Fibroblast of villous mesenchyme (primary cell): ENCODE results near the gene WDR54. TPM values are rescaled to one million over a fixed set of nuclear protein-coding genes. Genes with fewer than 3 reads are reported as not detected.

Experiments used
- DNase-seq: peaks from one replicate; pipeline ENCODE4 v3.0.0-alpha.2; 2010; ENCODE audit warnings: low read depth
- H3K4me3 ChIP-seq: 2 replicates; pipeline ENCODE4 v1.5.1; 2011; ENCODE audit warnings: low read depth, mild to moderate bottlenecking, low read length
- CTCF ChIP-seq: IDR thresholded peaks from 2 replicates; pipeline ENCODE4 v1.5.1; 2012; ENCODE audit warnings: low read depth, mild to moderate bottlenecking, low read length; ENCODE audit not compliant: insufficient read depth
- total RNA-seq: library from RNA; depleted of rRNA; stranded (reverse); fragments of >200 nt; gene quantifications from 2 replicates; pipeline ENCODE4 v1.2.3, GENCODE V29; 2012

The WDR54 gene
- total RNA-seq, 1 donor: 28.9 TPM

GRCh38 chr2:74414881-74415761, 6.4 kb upstream of the WDR54 start:
- H3K4me3 ChIP-seq: peak overlapping the region; percentile 56
- peak; percentile 43 for TF ChIP-seq CTCF
- DNase-seq: peak; percentile 42

DNA sequence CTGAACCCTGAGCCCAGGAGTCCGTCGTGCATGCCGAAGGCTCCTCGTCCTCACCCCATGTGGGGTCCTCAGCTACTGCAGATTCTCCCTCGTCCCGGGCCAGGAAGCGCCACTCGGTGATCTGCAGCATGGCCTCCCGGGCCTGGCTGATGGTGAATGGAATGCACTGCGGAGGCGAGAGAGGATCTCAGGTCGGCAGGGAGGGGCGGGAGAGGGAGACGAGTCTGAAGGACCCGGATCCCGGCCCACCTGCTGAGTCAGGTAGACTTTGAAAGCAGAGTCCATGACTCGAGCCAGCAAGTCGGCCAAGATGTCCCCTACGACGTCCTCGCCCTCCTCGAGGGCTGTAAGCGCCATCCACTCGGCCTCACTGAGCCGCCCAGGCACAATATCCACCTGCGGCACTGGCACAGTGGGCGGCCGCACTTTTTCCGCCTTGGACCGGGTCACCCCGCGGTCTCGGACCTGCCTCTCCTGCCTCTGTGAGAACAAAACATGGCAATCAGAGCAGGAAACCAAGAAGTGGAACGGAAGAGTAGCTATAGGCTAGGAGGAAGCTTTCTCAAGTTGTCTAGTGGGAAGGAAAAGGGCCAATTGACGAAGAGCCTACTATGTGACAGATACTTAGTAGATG, 5.7 kb upstream of the WDR54 start:
- H3K4me3 ChIP-seq: peak overlapping the region; percentile 56
- TF ChIP-seq CTCF: no peak
- DNase-seq: no peak

DNA sequence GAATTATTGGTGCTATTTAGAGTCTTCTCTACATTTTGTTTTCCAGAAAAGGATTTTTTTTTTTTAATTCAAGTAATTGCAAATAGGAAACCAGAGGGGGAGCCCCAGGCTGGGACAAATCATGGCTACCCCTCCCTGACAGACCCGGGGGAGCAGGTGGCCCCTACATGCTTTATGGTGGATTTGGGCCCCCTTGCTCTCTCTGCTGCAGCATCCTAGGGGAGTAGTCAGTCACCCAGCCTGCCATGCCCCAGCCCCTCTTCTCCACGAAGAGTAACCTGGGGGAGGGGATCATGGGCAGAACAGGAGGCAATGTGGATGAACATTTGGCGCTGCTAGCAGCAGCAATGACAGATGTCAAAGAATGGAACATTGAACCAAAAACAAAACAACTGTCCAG, 4.8 kb upstream of the WDR54 start:
- DNase-seq: no peak
- no peak for TF ChIP-seq CTCF
- no peak overlapping the region for H3K4me3 ChIP-seq

DNA sequence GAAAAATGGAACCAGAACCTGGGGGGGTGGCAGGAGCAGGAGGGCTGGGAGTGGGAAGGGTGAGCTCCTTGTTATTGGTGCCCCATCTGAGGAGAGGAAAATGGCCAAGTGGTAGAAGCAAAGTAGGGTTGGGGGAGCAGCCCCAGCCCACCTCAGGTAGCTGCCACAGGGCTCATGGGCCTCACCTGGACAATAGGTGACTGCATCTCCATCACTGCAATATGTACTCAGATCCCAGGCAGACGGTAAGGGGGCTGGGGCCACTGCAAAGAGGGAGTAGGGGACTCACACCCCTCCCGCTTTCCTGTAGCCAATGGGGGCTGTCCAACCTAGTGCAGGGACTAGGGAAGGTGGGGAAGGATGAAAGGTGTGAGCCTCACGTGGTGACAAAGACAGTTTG, 4.3 kb upstream of the WDR54 start:
- no peak overlapping the region for H3K4me3 ChIP-seq
- DNase-seq: no peak
- no peak for TF ChIP-seq CTCF

DNA sequence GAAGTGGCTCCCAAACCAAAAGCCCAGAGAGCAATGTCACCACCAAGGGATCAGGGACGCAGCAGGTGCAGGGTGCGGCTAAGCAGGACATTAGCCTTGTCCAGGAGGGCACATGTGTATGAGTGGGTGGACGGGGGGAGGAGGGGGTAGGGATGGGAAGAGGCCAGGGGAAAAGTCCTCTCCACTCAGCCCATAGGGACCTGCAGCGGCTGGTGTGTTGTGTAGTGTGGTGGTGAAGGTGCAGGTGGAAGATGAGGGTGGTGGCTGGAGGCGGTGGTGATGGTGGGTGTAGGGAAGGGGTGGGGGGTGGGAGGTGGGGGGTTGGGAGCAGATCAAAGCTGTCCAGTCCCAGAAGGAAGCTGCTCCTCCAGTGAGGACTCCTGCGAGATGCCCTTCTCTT, 3.8 kb upstream of the WDR54 start:
- TF ChIP-seq CTCF: no peak
- H3K4me3 ChIP-seq: no peak overlapping the region
- DNase-seq: no peak

- no peak for DNase-seq
- H3K4me3 ChIP-seq: no peak overlapping the region
- TF ChIP-seq CTCF: no peak
Observed at GRCh38 chr2:74418312-74418711, 3.2 kb upstream of the WDR54 start.

DNA sequence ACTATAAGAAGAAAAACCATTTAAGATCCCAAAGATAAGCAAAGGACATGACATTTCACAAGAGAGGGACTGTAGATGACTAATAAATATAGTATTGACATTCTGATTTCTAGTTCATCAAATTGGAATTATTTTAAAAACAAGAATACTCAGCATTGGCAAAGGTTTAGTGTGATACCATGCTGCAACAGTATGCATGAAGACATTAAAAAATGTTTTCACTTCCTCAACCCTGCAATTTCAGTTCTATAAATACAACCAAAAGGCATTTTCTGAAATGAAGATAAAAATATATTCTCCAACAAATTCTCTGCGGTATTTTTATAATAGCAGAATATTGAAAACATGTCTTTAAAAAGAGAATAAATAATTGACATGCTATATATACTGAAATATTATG, 2.2 kb upstream of the WDR54 start:
- TF ChIP-seq CTCF: no peak
- no peak overlapping the region for H3K4me3 ChIP-seq

More for the DNA sequence above, 2.2 kb upstream of the WDR54 start:
- no peak for DNase-seq
